ENCODE measurements around the gene PRR5L.

The PRR5L gene

DNA sequence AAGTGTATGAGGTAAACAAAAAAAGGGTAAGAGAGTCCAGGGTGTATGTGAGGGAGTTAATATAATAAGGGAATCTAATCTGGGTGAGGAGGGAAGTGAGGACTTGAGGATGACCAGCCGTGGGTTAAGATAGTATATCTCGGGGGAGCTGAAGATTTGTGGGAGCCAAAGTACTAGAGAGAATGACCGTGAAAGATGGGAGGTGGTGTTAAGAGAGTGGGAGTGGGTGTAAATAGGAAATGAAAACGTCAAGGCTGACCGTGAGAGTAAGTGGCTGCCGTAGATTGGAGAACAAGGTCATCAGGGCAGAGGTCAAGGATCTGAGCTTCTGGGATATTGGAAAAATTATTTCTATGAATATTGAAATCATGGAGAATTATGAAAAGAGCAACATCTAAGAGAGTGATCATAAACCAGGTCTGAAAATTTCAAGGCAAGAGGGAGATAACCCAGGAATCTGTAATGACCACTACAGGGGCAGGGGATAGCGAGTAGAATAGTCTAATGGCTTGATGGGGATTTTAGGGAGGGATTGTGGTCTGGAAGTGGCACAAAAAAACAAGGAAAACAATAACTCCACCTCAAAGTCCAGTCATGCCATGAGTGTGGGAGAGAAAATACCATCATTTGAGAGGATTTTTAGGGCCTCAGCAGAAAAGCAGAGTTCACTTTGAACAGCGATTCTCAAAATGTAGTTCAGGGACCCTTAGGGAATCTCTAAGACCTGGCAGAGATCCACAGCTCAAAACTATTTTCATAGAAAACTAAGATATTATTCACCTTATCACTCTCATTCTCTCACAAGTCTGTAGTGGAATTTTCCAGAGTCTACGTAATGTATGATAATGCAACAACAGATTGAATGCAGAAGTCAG is 72.0 kb downstream of the PRR5L start:
- no peak overlapping the region for H3K4me3 ChIP-seq (ENCODE audit: low read length)
- H3F3A ChIP-seq (ENCODE audit: control insufficient read depth, insufficient read depth), result no peaks in the 10 kb centered on the region
- no peaks in the 10 kb centered on the region for H3K9me2 ChIP-seq (replicated peaks; ENCODE audit: control insufficient read depth, low read length)
- no peak overlapping the region for H3K27ac ChIP-seq (ENCODE audit: low read depth, low read length)
- peaks cover 15% of the 10 kb centered on the region for H3K27me3 ChIP-seq (ENCODE audit: control insufficient read depth, low read length)
- no peaks in the 10 kb centered on the region for H3K36me3 ChIP-seq (ENCODE audit: control insufficient read depth, low read length)
- H3K4me2 ChIP-seq (ENCODE audit: low read length), result no peak overlapping the region
- no peaks in the 10 kb centered on the region for H3K4me1 ChIP-seq (ENCODE audit: control insufficient read depth, low read length)
- H3K9me3 ChIP-seq (ENCODE audit: control insufficient read depth, insufficient read depth, low read length), result no peaks in the 10 kb centered on the region
- H4K20me1 ChIP-seq (ENCODE audit: control insufficient read depth, insufficient read depth, low read depth, low read length), result no peaks in the 10 kb centered on the region
- TF ChIP-seq, protein P1, sequence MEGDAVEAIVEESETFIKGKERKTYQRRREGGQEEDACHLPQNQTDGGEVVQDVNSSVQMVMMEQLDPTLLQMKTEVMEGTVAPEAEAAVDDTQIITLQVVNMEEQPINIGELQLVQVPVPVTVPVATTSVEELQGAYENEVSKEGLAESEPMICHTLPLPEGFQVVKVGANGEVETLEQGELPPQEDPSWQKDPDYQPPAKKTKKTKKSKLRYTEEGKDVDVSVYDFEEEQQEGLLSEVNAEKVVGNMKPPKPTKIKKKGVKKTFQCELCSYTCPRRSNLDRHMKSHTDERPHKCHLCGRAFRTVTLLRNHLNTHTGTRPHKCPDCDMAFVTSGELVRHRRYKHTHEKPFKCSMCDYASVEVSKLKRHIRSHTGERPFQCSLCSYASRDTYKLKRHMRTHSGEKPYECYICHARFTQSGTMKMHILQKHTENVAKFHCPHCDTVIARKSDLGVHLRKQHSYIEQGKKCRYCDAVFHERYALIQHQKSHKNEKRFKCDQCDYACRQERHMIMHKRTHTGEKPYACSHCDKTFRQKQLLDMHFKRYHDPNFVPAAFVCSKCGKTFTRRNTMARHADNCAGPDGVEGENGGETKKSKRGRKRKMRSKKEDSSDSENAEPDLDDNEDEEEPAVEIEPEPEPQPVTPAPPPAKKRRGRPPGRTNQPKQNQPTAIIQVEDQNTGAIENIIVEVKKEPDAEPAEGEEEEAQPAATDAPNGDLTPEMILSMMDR (IDR thresholded peaks at IDR 0.05; ENCODE audit: low read depth, low read length, poor library complexity, severe bottlenecking), result no peak
- no peak for TF ChIP-seq EZH2phosphoT487 (IDR thresholded peaks at IDR 0.05; ENCODE audit: borderline replicate concordance, low read length)
- H3K79me2 ChIP-seq (ENCODE audit: control insufficient read depth, low read length), result no peaks in the 10 kb centered on the region

DNA sequence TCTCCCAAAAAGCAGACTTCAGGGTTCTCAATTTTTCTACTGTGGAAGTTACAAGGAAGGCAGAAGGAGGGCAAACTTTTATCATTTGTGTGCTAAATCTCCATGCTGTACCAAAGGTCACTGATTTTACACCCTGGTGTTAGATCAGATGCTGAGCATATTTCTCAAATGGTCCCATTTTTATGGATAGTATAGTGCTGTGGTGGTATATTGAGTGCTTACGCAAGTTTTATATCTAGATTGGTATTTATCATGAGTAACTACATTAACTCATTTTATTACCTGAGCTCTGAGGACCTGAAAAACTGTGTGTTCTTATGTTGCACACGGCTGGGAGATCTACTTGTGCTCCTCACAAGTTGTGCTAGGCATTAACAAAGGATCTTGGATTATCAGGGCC is 75.1 kb downstream of the PRR5L start:
- H3K79me2 ChIP-seq (ENCODE audit: control insufficient read depth, low read length), result no peaks in the 10 kb centered on the region
- H3K36me3 ChIP-seq (ENCODE audit: control insufficient read depth, low read length), result no peaks in the 10 kb centered on the region
- H3F3A ChIP-seq (ENCODE audit: control insufficient read depth, insufficient read depth), result no peaks in the 10 kb centered on the region
- no peaks in the 10 kb centered on the region for H3K9me2 ChIP-seq (replicated peaks; ENCODE audit: control insufficient read depth, low read length)
- H4K20me1 ChIP-seq (ENCODE audit: control insufficient read depth, insufficient read depth, low read depth, low read length), result no peaks in the 10 kb centered on the region
- H3K27me3 ChIP-seq (ENCODE audit: control insufficient read depth, low read length), result peaks cover 5% of the 10 kb centered on the region
- TF ChIP-seq, protein P1 (IDR thresholded peaks at IDR 0.05; ENCODE audit: low read depth, low read length, poor library complexity, severe bottlenecking), result no peak
- no peak for TF ChIP-seq EZH2phosphoT487 (IDR thresholded peaks at IDR 0.05; ENCODE audit: borderline replicate concordance, low read length)
- no peaks in the 10 kb centered on the region for H3K4me1 ChIP-seq (ENCODE audit: control insufficient read depth, low read length)
- H3K27ac ChIP-seq (ENCODE audit: low read depth, low read length), result no peak overlapping the region
- H3K4me3 ChIP-seq (ENCODE audit: low read length), result no peak overlapping the region
- H3K4me2 ChIP-seq (ENCODE audit: low read length), result no peak overlapping the region
- H3K9me3 ChIP-seq (ENCODE audit: control insufficient read depth, insufficient read depth, low read length), result no peaks in the 10 kb centered on the region

DNA sequence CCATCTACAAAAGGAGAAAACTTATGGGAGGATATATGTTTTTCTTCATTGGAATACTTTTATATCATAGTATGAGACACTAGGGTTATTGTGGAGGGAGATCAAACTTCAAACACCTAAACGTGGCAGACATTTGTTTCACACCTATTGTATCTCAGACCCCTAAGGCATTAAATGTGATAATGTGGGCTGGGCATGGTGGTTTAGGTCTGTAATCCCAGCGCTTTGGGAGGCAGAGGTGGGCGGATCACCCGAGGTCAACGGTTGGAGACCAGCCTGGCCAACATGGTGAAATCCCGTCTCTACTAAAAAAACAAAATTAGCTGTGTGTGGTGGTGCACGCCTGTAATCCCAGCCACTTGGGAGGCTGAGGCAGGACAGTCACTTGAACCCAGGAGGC is 75.5 kb downstream of the PRR5L start:
- TF ChIP-seq, protein P1 (IDR thresholded peaks at IDR 0.05; ENCODE audit: low read depth, low read length, poor library complexity, severe bottlenecking), result no peak
- no peak for TF ChIP-seq EZH2phosphoT487 (IDR thresholded peaks at IDR 0.05; ENCODE audit: borderline replicate concordance, low read length)
- Histone ChIP-seq H3K4me3 (ENCODE audit: low read length) (no peak overlapping the region), H3K27me3 (ENCODE audit: control insufficient read depth, low read length) (peaks cover 7% of the 10 kb centered on the region), H3K9me2 (replicated peaks; ENCODE audit: control insufficient read depth, low read length) (no peaks in the 10 kb centered on the region), H3K9me3 (ENCODE audit: control insufficient read depth, insufficient read depth, low read length) (no peaks in the 10 kb centered on the region), H3F3A (ENCODE audit: control insufficient read depth, insufficient read depth) (no peaks in the 10 kb centered on the region), H3K4me2 (ENCODE audit: low read length) (no peak overlapping the region), H3K27ac (ENCODE audit: low read depth, low read length) (no peak overlapping the region), H4K20me1 (ENCODE audit: control insufficient read depth, insufficient read depth, low read depth, low read length) (no peaks in the 10 kb centered on the region), H3K4me1 (ENCODE audit: control insufficient read depth, low read length) (no peaks in the 10 kb centered on the region), H3K36me3 (ENCODE audit: control insufficient read depth, low read length) (no peaks in the 10 kb centered on the region), H3K79me2 (ENCODE audit: control insufficient read depth, low read length) (no peaks in the 10 kb centered on the region)
